NCI-H446 (cell line): Measurements from ENCODE around the gene PLEKHA5.

Experiments
- DNase-seq, 2 experiments: peaks; one replicate each; lab custom pipeline; 2025; lab: John Stamatoyannopoulos, UW

Gene PLEKHA5

DNA sequence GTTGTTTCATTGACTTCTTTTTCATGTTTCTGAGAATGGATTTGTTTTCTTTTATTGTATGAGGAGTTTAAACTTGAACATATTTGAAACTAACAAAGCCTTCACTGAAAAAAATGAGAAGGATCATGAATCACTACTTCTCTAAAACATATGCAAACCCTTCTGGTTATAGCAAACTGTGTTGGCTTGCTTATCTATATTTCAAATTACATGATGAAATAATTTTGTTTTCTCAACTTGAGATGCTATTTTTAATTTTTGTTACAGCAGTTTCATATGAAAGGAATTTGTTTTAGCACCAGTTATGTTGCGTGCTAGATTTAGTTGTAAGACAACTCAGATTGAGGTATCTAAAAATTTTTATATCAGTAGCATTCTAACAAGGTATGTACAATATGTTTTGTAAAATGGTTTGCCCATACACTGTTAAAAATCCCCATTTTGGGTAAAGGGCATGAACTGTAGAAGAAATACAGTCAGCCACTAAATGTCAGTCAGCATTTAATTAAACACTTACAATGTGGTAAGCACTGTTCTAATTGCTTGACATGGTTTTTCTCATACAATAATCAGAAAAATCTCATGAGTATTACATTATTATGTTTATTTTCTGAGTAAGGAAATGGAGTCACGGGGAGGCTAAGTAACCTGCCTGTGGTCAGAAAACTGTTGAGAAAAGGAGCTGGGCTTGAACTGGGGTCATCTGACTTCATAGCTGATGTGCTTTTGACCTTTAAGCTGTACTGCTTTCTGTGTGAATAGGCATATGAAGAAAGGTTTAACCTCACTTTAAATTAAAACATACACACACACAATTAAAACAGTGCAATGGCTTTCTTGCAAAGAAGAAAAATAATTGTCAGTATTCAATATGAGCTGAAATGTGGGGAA, 105.7 kb downstream of the PLEKHA5 start:
- DNase-seq, result no peak

DNA sequence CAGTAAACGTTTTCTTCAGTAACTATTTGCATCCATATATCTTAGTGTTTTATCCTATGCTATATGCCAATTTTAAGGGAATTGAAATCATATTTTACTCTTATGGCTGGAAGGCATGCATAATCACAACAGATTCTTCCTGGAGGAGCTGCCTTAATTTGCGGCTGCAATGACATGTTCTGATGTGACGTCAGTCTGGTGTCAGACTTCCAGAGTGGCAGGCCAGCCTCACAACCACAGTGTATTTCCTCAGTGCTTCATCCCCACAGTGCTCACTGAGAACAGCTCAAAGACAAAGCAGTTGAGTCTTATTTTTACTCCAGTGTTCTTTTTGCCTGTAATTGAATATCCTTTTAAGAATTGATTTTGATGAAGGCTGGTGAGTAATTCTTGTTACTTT, 107.1 kb downstream of the PLEKHA5 start:
- no peak for DNase-seq

DNA sequence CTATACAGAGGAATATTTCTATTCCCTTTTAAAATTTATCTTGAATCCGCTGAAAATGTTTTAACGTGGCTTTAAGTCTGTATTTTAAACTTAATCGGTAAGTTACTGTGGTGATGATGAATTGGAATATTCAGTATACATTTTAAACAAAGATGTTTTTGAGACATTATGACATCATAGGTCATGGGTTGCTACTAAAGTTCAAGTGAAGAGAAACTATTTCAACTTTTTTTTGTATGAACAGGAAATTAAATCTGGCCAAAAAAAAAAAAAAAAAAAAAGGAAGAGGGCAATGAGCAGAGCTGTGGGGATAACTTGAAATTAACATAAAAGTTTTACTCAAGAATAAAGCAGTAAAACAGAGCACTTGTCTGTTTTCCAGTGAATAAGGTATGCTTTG, 109.0 kb downstream of the PLEKHA5 start:
- DNase-seq, result no peak

DNA sequence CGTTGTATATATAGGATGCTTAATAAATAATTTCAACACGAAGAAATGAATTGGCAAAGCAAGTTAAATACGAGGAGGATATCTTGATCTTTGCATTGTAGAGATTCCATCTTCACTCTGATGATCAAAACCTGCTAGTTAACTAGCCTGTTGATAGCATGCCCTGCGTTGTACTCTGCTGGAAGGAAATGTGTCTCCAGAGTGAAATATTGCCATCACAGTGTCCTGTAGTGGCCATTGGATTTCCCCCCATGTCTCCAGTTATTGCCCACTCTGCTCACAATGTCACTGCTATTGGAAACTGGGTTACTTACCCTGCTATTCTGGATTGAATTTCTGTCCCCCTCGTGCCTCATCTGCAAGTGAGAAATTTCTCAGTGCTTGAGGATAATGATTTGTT, 109.6 kb downstream of the PLEKHA5 start:
- DNase-seq, result no peak

DNA sequence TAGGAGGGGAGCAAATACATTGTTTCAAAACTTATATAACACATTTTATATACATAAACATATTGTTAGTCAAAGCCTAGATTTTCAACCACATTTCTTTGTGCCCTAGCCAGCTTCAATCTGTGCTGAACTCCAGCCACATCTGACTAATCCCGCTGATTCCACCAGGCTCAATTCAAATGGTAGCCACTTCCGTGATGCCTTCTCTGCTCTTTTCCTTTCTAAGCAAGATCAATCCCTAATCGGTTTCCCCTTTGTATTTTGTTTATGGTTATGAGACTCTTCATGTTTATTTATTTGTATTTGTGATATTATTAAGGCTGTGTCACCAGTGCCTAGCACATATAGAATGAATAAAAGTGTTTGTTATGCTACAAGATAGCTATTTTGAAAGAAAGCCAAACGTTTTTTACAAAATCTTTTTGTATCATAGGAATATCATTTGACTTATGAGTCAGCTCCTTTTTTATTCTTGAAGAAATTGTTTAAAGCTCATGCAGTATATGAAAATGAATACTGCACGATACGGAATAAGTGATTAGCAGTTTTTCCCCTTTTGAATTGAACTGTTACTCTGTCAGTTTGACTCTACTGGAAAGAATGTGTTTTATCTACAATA, 110.2 kb downstream of the PLEKHA5 start:
- no peak for DNase-seq

DNA sequence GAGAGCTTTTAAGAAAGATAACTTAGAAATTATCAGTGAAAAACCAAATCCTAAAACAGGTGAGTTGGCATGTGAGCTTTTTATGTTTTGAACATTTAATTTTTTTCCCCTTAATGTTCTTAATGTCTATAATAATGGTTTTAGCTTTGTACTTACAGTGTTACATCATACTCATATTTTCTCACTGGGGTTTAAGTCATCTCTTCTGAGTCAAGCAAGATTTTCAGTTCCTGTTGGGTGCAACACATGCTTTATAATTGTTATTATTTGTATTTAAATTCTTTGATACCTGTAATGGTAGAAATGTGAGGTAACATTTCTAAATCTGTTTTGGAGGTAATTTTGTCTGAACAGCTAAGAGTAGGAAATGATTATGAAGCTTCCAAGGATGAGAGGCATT, 113.0 kb downstream of the PLEKHA5 start:
- no peak for DNase-seq

DNA sequence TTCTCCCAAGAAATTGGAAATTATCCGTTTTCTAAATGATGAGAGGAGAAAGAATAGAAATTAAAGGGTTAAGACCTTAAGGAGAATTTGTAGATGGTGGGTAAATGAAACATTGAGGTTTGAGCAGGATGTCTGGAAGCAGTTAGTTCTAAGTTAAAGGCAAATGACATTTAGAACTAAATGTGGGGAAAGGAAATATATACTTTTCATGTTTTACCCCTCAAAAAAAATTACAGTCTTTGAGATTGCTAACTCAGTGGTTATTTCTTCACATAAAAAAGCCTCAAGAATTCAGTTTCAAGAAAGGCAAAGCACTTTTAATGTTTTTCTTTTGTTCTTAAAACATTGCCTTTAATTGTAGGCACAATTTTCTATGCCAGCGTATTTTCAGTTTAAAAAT, 114.0 kb downstream of the PLEKHA5 start:
- DNase-seq, result no peak

DNA sequence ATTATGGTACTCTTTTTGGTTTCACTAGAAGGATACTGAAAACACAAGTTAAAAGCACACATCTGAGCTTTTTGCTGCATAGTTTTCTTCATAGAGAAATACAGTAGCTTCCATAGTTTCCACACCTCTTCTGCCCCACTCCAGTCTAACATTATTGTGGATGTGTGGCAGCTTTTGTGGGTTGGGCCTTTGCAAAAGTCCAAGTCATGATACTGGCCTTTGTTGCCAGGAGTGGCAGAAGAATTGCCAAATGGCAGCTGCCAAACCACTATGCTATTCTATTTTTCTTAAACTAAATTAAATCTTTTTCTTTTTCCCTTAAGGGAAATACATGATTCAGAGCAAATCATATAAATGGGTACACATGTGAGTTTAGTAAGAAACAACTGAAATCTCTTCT, 114.8 kb downstream of the PLEKHA5 start:
- peak; percentile 30 to 61 for DNase-seq

DNA sequence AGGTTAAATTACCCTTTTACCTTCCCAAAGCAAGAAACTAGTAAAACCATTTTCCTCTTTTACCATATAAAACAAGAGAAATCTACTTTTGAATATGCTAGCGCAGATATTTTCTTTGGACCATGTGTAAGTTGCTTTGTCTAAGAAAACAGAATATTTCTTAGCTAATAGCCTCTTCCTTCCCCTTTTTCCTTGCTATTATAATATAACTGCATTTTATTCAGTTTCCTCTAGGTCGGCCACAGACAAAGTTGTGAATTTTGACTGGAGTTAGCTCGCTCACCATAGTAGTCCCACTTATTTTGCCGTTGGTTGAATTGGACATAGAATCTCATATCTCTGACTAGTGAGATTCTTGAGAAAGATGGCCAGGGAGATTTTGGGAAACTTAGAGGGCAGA, 115.6 kb downstream of the PLEKHA5 start:
- no peak for DNase-seq

DNA sequence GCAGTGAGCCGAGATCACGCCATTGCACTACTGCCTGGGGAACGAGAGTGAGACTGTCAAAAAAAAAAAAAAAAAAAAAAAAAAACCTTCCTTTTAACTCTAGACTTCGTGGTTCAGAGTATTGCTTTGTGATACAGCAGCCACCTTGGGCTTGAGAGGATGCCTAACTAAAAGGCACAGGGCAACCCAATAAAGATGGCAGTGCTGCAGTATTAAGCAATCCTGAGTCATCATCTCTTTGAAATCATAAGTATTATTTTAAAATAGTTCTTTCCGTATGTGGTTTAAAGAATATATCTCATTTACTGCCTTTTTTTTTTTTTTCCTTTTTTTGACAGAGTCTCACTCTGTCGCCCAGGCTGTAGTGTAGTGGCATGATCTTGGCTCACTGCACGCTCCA, 116.1 kb downstream of the PLEKHA5 start:
- DNase-seq, result no peak

DNA sequence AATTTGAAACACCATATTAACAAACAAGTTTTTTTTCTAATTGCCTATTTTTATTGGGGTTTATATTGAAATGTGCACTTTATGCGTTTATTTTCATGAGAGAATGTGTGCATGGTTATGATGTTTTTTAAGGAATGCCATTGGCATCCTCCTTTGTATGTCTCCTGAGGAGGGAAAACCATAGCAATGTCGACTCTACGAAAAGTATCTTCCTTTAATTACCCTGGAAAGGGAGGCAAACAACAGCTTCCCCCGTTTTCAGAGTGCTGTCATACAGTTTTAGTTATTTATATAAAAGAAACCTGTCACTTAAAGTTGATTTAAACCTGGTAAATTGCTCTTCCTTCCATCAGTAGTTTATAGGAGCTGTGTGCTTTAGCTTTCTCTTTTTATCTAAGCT, 117.4 kb downstream of the PLEKHA5 start:
- no peak for DNase-seq

DNA sequence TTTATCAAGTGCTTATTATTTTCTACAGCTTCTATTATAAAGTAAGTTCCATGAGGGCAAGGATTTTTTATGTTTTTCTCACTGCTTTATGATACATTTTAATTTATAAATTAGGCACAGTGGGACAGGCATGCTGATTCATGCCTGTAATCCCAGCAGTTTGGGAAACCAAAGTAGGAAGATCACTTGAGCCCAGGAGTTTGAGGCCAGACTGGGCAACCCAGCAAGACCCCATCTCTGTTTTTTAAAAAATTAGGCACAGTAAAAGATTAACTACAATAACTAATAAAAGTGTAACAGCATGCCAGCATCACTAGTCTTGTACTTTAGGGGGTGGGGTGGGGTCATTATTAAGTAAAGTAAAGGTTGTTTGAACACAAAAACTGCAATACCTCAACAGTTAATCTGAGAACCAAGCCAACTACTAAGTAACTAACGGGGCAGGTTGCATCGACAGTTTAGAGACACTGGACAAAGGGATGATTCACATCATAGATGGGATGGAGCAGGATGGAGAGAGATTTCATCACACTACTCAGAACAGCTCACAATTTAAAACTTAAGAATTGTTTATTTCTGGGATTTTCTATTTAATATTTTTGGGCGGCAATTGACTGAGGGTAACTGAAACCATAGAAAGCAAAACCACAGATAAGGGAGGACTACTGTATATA, 119.5 kb downstream of the PLEKHA5 start:
- DNase-seq, result no peak

DNA sequence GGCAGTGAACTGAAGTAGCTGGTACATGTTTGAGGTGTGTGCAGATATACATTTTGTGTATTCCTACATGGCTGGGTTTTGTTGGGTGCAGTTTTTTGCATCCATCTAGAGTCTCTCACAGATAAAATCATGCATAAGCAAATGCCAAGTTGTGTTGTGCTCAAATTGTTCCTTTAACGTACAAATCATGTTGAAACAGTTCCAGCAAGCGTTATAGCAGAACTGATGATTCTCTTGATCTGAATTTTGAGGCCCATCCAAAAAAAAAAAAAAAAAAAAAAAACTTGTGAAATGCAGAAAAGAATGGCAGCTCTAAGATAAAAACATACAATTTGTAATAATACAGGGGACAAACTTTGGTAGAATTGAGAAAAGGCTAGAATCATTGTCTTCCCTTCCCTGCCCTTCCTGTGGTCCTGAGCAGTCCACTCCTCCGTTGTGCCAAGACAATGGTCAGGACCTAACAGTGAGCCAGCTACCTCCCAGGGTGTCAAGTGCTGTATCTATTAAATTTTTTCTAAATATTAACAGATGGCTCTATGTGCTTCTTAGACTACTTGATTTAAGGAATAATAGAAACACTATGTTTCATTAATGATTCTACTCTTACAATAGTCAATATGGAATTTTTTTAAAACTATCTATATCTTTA, 122.1 kb downstream of the PLEKHA5 start:
- DNase-seq, result peak in 1 of 2 experiments; percentile 48

DNA sequence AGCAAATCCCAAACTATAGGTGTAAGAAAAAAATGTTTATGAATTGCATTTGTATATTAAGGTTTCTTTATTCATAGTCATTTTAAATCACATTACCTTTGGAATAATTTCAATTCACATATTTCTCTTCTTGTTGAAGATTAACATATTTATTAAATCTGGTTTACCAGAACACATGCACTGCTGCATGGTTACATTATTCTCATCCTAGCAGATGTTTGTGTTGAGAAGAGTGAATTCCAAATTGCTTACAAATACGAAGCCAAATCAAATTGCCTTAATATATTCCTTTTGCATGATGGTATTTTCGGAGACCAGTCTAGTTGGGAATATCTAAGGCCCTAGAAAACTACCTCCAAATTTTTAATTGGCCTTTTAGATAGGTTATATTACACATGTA, 130.6 kb downstream of the PLEKHA5 start:
- DNase-seq, result no peak

DNA sequence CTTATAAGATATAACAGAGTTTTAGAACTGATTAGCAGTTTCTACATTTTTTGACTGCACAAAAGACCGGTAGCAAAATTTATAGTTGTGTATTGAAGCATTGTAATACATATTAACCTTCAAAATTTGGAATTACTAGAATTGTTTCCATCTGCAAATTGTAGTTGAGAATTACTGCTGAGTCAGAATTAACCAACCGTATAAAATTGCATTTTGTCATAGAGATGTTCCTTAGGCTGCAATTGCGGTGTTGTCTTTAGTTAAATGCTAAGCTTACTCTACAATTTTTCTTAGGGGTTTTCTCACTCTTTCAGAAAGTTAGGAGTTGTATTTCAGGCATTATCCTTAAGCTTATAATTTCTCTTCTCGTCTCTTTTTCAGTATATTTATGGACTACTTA, 132.2 kb downstream of the PLEKHA5 start:
- peak in 1 of 2 experiments; percentile 2 for DNase-seq

DNA sequence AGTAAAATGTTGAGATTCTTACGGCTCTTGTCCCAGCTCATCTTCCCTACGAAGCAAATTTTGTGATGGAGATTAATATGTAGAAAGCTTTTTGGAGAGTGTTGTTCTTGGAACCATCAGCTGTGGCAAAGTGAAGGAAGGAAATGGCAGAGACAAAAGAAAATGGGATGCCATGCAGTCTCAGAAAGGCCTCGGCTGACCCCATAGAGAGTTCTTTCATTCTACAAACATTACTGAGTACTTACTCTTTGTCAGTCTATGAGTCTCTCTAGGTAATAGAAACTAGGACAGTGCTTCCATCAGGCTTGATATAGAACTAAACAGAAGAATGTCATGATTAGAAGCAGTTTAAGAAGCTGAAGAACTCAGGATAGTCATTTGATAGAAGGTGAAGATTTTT, 134.1 kb downstream of the PLEKHA5 start:
- no peak for DNase-seq

DNA sequence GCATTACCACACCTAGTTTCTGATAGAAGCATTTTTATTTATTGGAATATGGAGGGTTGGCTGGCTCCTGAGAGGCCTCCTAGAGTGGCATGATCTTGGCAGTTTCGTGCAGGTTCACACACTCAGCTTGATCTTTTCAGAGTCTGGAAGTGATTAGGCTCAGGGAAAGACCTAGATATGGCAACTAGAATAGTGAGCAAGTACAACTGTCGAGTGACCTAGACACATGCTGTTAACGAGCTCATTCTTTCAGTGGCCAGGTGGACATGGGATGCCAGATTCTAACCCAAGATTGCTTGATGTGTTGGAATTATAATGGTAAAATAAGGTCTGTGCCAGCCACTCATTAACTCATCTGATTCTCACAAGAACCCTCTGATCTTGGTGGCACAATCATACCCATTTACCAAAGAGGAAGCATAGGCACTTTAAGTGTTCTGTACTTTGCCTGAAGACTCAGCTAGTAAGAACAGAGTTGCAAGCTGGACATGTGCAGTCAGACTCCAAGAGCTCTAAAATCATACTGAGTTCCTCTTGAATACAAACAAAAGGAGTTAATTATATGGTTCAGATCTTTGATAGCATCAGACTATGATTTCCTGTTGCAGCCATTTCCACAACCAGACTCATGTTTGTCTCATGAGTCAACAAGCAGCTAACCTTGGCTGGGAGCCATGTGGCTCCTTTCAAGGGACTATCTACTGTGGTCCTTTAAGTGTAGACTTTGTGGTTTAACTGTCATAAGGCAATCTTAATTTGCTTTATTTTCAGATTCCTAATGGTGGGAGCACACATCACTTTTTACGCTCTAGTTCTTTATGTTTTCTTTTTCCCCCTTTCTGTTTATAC, 144.2 kb downstream of the PLEKHA5 start:
- DNase-seq, result peak; percentile 6 to 54

DNA sequence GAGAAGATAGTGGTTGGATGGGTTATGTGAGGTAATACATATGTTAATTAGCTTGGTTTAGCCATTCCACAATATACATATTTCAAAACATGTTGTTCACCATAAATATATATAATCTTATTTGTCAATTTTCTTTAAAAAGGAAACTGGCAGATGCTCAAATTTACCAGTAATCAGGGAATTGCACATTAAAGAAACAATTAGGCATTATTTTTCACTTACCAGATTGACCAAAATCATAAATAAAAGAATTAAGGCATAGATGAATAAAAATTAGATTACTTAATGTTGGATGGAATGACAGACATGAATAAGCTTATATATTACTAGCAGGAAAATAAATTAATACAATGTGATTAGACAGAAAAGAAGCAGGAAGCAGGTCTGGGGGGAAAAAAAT, 147.2 kb downstream of the PLEKHA5 start:
- DNase-seq, result no peak

DNA sequence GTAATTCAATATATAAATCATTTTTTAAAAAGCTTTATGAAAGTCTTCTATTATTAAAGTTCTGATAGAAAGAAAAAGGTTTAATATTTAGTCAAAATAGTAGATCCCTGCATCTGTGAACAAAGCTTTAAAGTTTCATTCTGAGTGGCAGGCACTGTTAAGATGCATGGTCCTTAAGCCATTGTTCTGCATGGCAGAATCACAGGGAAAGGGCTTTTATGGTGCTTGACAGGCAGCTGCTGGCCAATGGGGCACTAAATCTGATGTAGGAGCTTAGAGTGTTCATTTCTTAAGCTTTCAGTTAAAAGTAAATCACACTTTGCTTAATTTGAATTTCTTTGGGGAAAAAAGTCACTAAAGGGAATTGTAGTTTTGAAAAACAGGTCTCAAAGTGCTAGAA, 148.2 kb downstream of the PLEKHA5 start:
- no peak for DNase-seq

DNA sequence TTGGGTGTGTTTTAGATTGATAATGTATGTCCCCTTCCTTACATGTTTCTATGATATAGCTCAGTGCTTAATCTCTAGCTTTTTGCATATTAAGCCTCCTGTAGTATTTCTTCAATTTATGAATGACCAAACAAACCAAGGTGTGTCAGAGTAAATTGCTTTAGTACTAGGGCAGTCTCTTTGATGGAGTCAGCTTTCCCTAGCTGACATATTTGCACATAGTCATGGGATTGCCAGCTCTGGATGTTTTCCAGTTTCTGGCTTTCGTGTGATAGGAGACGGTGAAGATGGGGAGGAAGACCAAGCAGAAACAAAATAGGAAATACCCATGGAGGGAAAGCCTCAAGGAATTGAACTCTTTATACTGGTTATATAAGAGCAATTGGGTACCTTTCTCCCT, 148.9 kb downstream of the PLEKHA5 start:
- no peak for DNase-seq

DNA sequence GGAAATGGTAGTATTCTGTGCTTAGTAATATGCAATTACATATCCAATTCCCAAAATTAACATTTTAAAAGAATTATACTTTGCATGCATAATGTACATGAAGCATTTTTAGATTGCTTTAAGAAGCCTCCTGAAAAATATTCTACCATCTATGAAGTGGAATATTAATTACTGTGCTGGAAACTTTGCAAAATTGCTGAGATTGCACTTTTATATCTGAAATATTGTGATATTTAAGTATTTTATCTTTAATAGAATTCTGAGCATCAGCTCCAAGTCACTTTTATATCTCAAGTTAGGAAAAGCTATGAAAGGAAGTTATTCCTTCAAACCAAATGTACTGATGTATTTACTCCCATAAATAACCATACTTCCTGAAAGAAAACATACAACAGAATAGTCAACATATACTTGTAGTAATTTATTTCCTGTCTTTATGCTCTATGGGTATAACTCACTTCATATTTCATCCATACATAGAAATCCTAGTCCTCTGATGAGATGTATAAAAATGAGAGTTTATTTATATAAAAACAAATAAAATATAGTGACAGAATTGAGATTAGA, 152.7 kb downstream of the PLEKHA5 start:
- no peak for DNase-seq
